Suprapubic skin (tissue), 4 donors: Measurements from ENCODE around the gene FAM117A. TPM values are rescaled to one million over a fixed set of nuclear protein-coding genes. Genes with fewer than 3 reads are reported as not detected.

Source experiments
- DNase-seq, 2 donors: peaks; one replicate each; pipeline ENCODE4 v3.0.0-alpha.2; 2019; ENCODE audit warnings: low spot score in 2 of 2
- H3K27ac ChIP-seq: fragments of 200-600 bp; sonication (generic); one replicate; pipeline ENCODE4 v1.5.1; 2019
- H3K27me3 ChIP-seq: fragments of 200-600 bp; sonication (generic); one replicate; pipeline ENCODE4 v1.5.1; 2019
- H3K36me3 ChIP-seq: fragments of 200-600 bp; sonication (generic); one replicate; pipeline ENCODE4 v1.5.1; 2019
- H3K4me1 ChIP-seq: fragments of 200-600 bp; sonication (generic); one replicate; pipeline ENCODE4 v1.5.1; 2019
- H3K4me3 ChIP-seq: fragments of 200-600 bp; sonication (generic); one replicate; pipeline ENCODE4 v1.5.1; 2019; ENCODE audit warnings: mild to moderate bottlenecking
- H3K9me3 ChIP-seq: fragments of 200-600 bp; sonication (generic); one replicate; pipeline ENCODE4 v1.5.1; 2019
- CTCF ChIP-seq, 2 donors: fragments of 200-600 bp in 1 of 2; fragments of 450-650 bp in 1 of 2; sonication (generic) in 1 of 2; IDR thresholded peaks; one replicate each; pipeline ENCODE4 v1.5.1; 2016 to 2019; ENCODE audit warnings: antibody characterized with exemption in 2 of 2, mild to moderate bottlenecking in 1 of 2, moderate library complexity in 1 of 2
- EP300 ChIP-seq: sonication (generic); formaldehyde crosslinking; IDR thresholded peaks from one replicate; pipeline ENCODE4 v1.6.1; 2017; ENCODE audit warnings: antibody characterized with exemption
- POLR2A ChIP-seq, 2 donors: fragments of 450-650 bp; IDR thresholded peaks; one replicate each; pipeline ENCODE4 v1.6.1; 2017; ENCODE audit warnings: antibody characterized with exemption in 2 of 2, mild to moderate bottlenecking in 2 of 2, moderate library complexity in 2 of 2
- POLR2AphosphoS5 ChIP-seq, 3 donors: sonication (generic); formaldehyde crosslinking; IDR thresholded peaks; one replicate each; pipeline ENCODE4 v1.6.1; 2017; ENCODE audit warnings: antibody characterized with exemption in 3 of 3
- WGBS: methylation state at CpG from one replicate; pipeline ENCODE4 v1.1.5; 2018; 5-methylcytosine and 5-hydroxymethylcytosine counted together
- total RNA-seq, 4 donors: library from RNA; depleted of rRNA; stranded (reverse); fragments of >200 nt; gene quantifications; one replicate each; pipeline ENCODE4 v1.1.0, GENCODE V29; 2016

The FAM117A gene
- total RNA-seq, 4 donors from 2014 or later = 24.2 to 47.3 (median 28.7) TPM

- no peak for DNase-seq
- H3K27me3 ChIP-seq = no peaks in the 10 kb centered on the region
- H3K27ac ChIP-seq = peak overlapping the region; percentile 16
- WGBS = 46% methylated on average over 6 of the region's 8 CpGs
- H3K36me3 ChIP-seq = peaks cover 28% of the 10 kb centered on the region
- peaks cover 22% of the 10 kb centered on the region for H3K4me1 ChIP-seq
- H3K9me3 ChIP-seq = no peaks in the 10 kb centered on the region
- no peak overlapping the region for H3K4me3 ChIP-seq
- TF ChIP-seq POLR2AphosphoS5 (IDR thresholded peaks at IDR 0.05) (no peak), CTCF (IDR thresholded peaks at IDR 0.05) (no peak), EP300 (no peak), POLR2A (IDR thresholded peaks at IDR 0.05) (no peak)
Measured at GRCh38 chr17:49723423-49723822, 40.5 kb downstream of the FAM117A start.

- H3K9me3 ChIP-seq = no peaks in the 10 kb centered on the region
- H3K4me3 ChIP-seq = no peak overlapping the region
- 97% methylated on average over 3 of the region's 3 CpGs for WGBS
- TF ChIP-seq EP300 (no peak), CTCF (IDR thresholded peaks at IDR 0.05) (no peak), POLR2A (IDR thresholded peaks at IDR 0.05) (no peak), POLR2AphosphoS5 (IDR thresholded peaks at IDR 0.05) (no peak)
- peaks cover 39% of the 10 kb centered on the region for H3K36me3 ChIP-seq
- H3K27me3 ChIP-seq = no peaks in the 10 kb centered on the region
- peaks cover 18% of the 10 kb centered on the region for H3K4me1 ChIP-seq
- no peak for DNase-seq
- no peak overlapping the region for H3K27ac ChIP-seq
Measured at GRCh38 chr17:49722066-49722465, 41.9 kb downstream of the FAM117A start.

GRCh38 chr17:49717371-49717861, 46.5 kb downstream of the FAM117A start:
- H3K27me3 ChIP-seq = no peaks in the 10 kb centered on the region
- DNase-seq = no peak
- H3K27ac ChIP-seq = no peak overlapping the region
- H3K4me1 ChIP-seq = peaks cover under 1% of the 10 kb centered on the region
- H3K9me3 ChIP-seq = no peaks in the 10 kb centered on the region
- WGBS = 57% methylated on average over 10 of the region's 10 CpGs
- TF ChIP-seq CTCF (IDR thresholded peaks at IDR 0.05) = no peak
- TF ChIP-seq EP300 = no peak
- TF ChIP-seq POLR2AphosphoS5 (IDR thresholded peaks at IDR 0.05) = no peak
- no peak for TF ChIP-seq POLR2A (IDR thresholded peaks at IDR 0.05)
- peaks cover 70% of the 10 kb centered on the region for H3K36me3 ChIP-seq
- H3K4me3 ChIP-seq = no peak overlapping the region

- DNase-seq = no peak
- no peaks in the 10 kb centered on the region for H3K9me3 ChIP-seq
- peaks cover 76% of the 10 kb centered on the region for H3K36me3 ChIP-seq
- TF ChIP-seq POLR2AphosphoS5 (IDR thresholded peaks at IDR 0.05) = no peak
- TF ChIP-seq POLR2A (IDR thresholded peaks at IDR 0.05) = no peak
- no peak for TF ChIP-seq EP300
- TF ChIP-seq CTCF (IDR thresholded peaks at IDR 0.05) = no peak
- 93% methylated on average over 1 of the region's 1 CpG for WGBS
- no peaks in the 10 kb centered on the region for H3K4me1 ChIP-seq
- no peak overlapping the region for H3K4me3 ChIP-seq
- no peaks in the 10 kb centered on the region for H3K27me3 ChIP-seq
- no peak overlapping the region for H3K27ac ChIP-seq
Measured at GRCh38 chr17:49716668-49717364, 47.1 kb downstream of the FAM117A start.

- no peak for TF ChIP-seq POLR2AphosphoS5 (IDR thresholded peaks at IDR 0.05)
- TF ChIP-seq EP300 = no peak
- no peak for TF ChIP-seq CTCF (IDR thresholded peaks at IDR 0.05)
- TF ChIP-seq POLR2A (IDR thresholded peaks at IDR 0.05) = no peak
- WGBS = 81% methylated on average over 9 of the region's 9 CpGs
- no peaks in the 10 kb centered on the region for H3K9me3 ChIP-seq
- no peak for DNase-seq
- no peak overlapping the region for H3K27ac ChIP-seq
- H3K4me3 ChIP-seq = no peak overlapping the region
- no peaks in the 10 kb centered on the region for H3K27me3 ChIP-seq
- peaks cover 80% of the 10 kb centered on the region for H3K36me3 ChIP-seq
- H3K4me1 ChIP-seq = no peaks in the 10 kb centered on the region
Measured at GRCh38 chr17:49715717-49716279, 48.1 kb downstream of the FAM117A start.
